IMR-90 (cell line): ENCODE results near the gene IGFBP7. TPM values are rescaled to one million over a fixed set of nuclear protein-coding genes. Genes with fewer than 3 reads are reported as not detected.

Experiments used
- ATAC-seq: fragments of 200-7000 bp; cut with Tn5 transposase; 2 replicates; pipeline ENCODE4 v1.9.1; 2020; ENCODE audit warnings: low read depth, mild to moderate bottlenecking, moderate library complexity
- BruUV-seq: library from RNA; stranded (reverse); fragments of 400-500 nt; replicated peaks from 2 replicates; lab custom pipeline; 2021; lab: Mats Ljungman, UMichigan
- CTCF ChIA-PET: fragments of 300-600 bp; formaldehyde crosslinking; extraction: SDS; loops from one replicate; lab custom pipeline; 2021; ENCODE audit warnings: antibody characterized with exemption; lab: Yijun Ruan, JAX
- POLR2A ChIA-PET: fragments of 300-600 bp; sonication (Branson Sonifier 250); formaldehyde crosslinking; loops from one replicate; lab custom pipeline; 2022; ENCODE audit warnings: antibody characterized with exemption; ENCODE audit not compliant: unreplicated experiment; lab: Charles Lee
- DNase-seq: peaks from one replicate; pipeline ENCODE4 v3.0.0; 2013
- H2AFZ ChIP-seq: replicated peaks from 2 replicates; pipeline ENCODE3; 2013; ENCODE audit warnings: low read length, mild to moderate bottlenecking; ENCODE audit not compliant: poor library complexity
- H2AK5ac ChIP-seq: 2 replicates; pipeline ENCODE4 v1.6.1; 2013; ENCODE audit warnings: low read depth, low read length, inconsistent platforms
- H2AK9ac ChIP-seq: replicated peaks from 2 replicates; pipeline ENCODE3; 2013; ENCODE audit warnings: mild to moderate bottlenecking, low read depth, low read length, moderate library complexity; ENCODE audit not compliant: poor library complexity
- H2BK120ac ChIP-seq: 2 replicates; pipeline ENCODE4 v1.6.1; 2013; ENCODE audit warnings: low read depth, low read length, inconsistent platforms
- H2BK15ac ChIP-seq: 3 replicates; pipeline ENCODE4 v1.6.1; 2013; ENCODE audit warnings: low read depth, low read length, inconsistent platforms
- H2BK20ac ChIP-seq: 2 replicates; pipeline ENCODE4 v1.6.1; 2013; ENCODE audit warnings: low read depth, mild to moderate bottlenecking, inconsistent platforms, low read length, moderate library complexity
- H2BK5ac ChIP-seq: 2 replicates; pipeline ENCODE4 v1.6.1; 2013; ENCODE audit warnings: mild to moderate bottlenecking, low read depth, low read length, inconsistent platforms; ENCODE audit not compliant: poor library complexity, severe bottlenecking
- H3K14ac ChIP-seq: replicated peaks from 2 replicates; pipeline ENCODE4 v1.6.1; 2013; ENCODE audit warnings: low read depth, low read length, inconsistent platforms
- H3K18ac ChIP-seq: 2 replicates; pipeline ENCODE4 v1.6.1; 2013; ENCODE audit warnings: low read depth, low read length, control low read depth
- H3K23ac ChIP-seq: 2 replicates; pipeline ENCODE4 v1.6.1; 2013; ENCODE audit warnings: low read depth, low read length, inconsistent platforms
- H3K27ac ChIP-seq: 2 replicates; pipeline ENCODE4 v1.5.1; 2013; ENCODE audit warnings: mild to moderate bottlenecking, control low read depth, low read length; ENCODE audit not compliant: insufficient read depth
- H3K27me3 ChIP-seq: 2 replicates; pipeline ENCODE4 v1.6.1; 2013; ENCODE audit warnings: low read length; ENCODE audit not compliant: control insufficient read depth, insufficient read depth
- H3K36me3 ChIP-seq: 2 replicates; pipeline ENCODE4 v1.6.1; 2013; ENCODE audit warnings: low read length, mixed read lengths; ENCODE audit not compliant: control insufficient read depth, insufficient read depth
- H3K4ac ChIP-seq: 2 replicates; pipeline ENCODE4 v1.6.1; 2013; ENCODE audit warnings: low read depth, low read length, inconsistent platforms
- H3K4me1 ChIP-seq: 2 replicates; pipeline ENCODE4 v1.6.1; 2013; ENCODE audit warnings: low read length, mixed read lengths; ENCODE audit not compliant: control insufficient read depth, insufficient read depth
- H3K4me2 ChIP-seq: 2 replicates; pipeline ENCODE4 v1.6.1; 2013; ENCODE audit warnings: low read depth, mild to moderate bottlenecking, control low read depth, low read length, moderate library complexity
- H3K4me3 ChIP-seq: 2 replicates; pipeline ENCODE4 v1.5.1; 2013; ENCODE audit warnings: low read depth, mild to moderate bottlenecking, control low read depth, low read length, moderate library complexity; ENCODE audit not compliant: insufficient read depth
- H3K56ac ChIP-seq: 2 replicates; pipeline ENCODE4 v1.6.1; 2013; ENCODE audit warnings: low read length, inconsistent platforms; ENCODE audit not compliant: insufficient read depth; ENCODE audit errors: extremely low read depth
- H3K79me1 ChIP-seq, 2 experiments: 2 replicates each; pipeline ENCODE4 v1.6.1; 2013; ENCODE audit warnings: low read length in 2 of 2, inconsistent platforms in 1 of 2, low read depth in 1 of 2
- H3K9ac ChIP-seq: 2 replicates; pipeline ENCODE4 v1.6.1; 2013; ENCODE audit warnings: low read depth, low read length, control low read depth
- H3K9me1 ChIP-seq: 2 replicates; pipeline ENCODE4 v1.6.1; 2013; ENCODE audit warnings: low read length, inconsistent platforms; ENCODE audit not compliant: insufficient read depth
- H3K9me3 ChIP-seq: 2 replicates; pipeline ENCODE4 v1.6.1; 2013; ENCODE audit warnings: low read length; ENCODE audit not compliant: control insufficient read depth, insufficient read depth
- H4K20me1 ChIP-seq: 2 replicates; pipeline ENCODE4 v1.6.1; 2013; ENCODE audit warnings: low read length, inconsistent platforms; ENCODE audit not compliant: insufficient read depth
- H4K5ac ChIP-seq: 2 replicates; pipeline ENCODE4 v1.6.1; 2013; ENCODE audit warnings: mild to moderate bottlenecking, low read depth, low read length, control low read depth
- H4K8ac ChIP-seq, 2 experiments: 2 replicates each; pipeline ENCODE4 v1.6.1; 2013; ENCODE audit warnings: low read depth in 2 of 2, low read length in 2 of 2, control low read depth in 1 of 2, inconsistent platforms in 1 of 2
- H4K91ac ChIP-seq: 2 replicates; pipeline ENCODE4 v1.6.1; 2013; ENCODE audit warnings: low read depth, low read length, inconsistent platforms; ENCODE audit not compliant: insufficient read depth
- BHLHE40 ChIP-seq: fragments of 150-350 bp; IDR thresholded peaks from 2 replicates; pipeline ENCODE4 v1.6.1; 2016; ENCODE audit warnings: mild to moderate bottlenecking, low read depth, low read length
- CEBPB ChIP-seq: IDR thresholded peaks from 2 replicates; pipeline ENCODE4 v1.6.1; 2012; ENCODE audit warnings: low read depth, low read length, improper control_type of control experiment
- CHD1 ChIP-seq: IDR thresholded peaks from 2 replicates; pipeline ENCODE4 v1.6.1; 2012; ENCODE audit warnings: low read depth, low read length, improper control_type of control experiment
- FOS ChIP-seq: fragments of 150-350 bp; IDR thresholded peaks from 2 replicates; pipeline ENCODE4 v1.6.1; 2016; ENCODE audit warnings: low read depth, low read length
- MAFK ChIP-seq: IDR thresholded peaks from 2 replicates; pipeline ENCODE4 v1.6.1; 2012; ENCODE audit warnings: low read depth, low read length, improper control_type of control experiment
- MAZ ChIP-seq: IDR thresholded peaks from 2 replicates; pipeline ENCODE4 v1.6.1; 2012; ENCODE audit warnings: low read depth, mild to moderate bottlenecking, low read length, improper control_type of control experiment, moderate library complexity, borderline replicate concordance
- MXI1 ChIP-seq: IDR thresholded peaks from 2 replicates; pipeline ENCODE4 v1.6.1; 2012; ENCODE audit warnings: low read depth, mild to moderate bottlenecking, low read length, moderate library complexity, borderline replicate concordance
- NFE2L2 ChIP-seq: fragments of 150-350 bp; IDR thresholded peaks from 2 replicates; pipeline ENCODE4 v1.6.1; 2016; ENCODE audit warnings: low read depth, mild to moderate bottlenecking, low read length
- POLR2A ChIP-seq: IDR thresholded peaks from 2 replicates; pipeline ENCODE4 v1.6.1; 2012; ENCODE audit warnings: mild to moderate bottlenecking, low read depth, low read length
- RAD21 ChIP-seq: IDR thresholded peaks from 2 replicates; pipeline ENCODE4 v1.6.1; 2012; ENCODE audit warnings: low read length, improper control_type of control experiment
- RCOR1 ChIP-seq: IDR thresholded peaks from 2 replicates; pipeline ENCODE4 v1.6.1; 2012; ENCODE audit warnings: mild to moderate bottlenecking, low read length, improper control_type of control experiment; ENCODE audit not compliant: insufficient replicate concordance
- RFX5 ChIP-seq: IDR thresholded peaks from 2 replicates; pipeline ENCODE4 v1.8.0; 2012; ENCODE audit warnings: low read depth, mild to moderate bottlenecking, low read length, moderate library complexity
- SMC3 ChIP-seq: fragments of 150-350 bp; IDR thresholded peaks from 2 replicates; pipeline ENCODE4 v1.6.1; 2016; ENCODE audit warnings: low read depth, mild to moderate bottlenecking, antibody characterized with exemption, low read length, moderate library complexity
- WGBS, 2 experiments: methylation state at CpG; one replicate each; pipeline versions ENCODE4 v1.1.5 to v1.1.7; 2013; ENCODE audit warnings: missing lambda C conversion rate in 2 of 2; ENCODE audit not compliant: insufficient read length in 1 of 2; ENCODE audit errors: extremely low coverage in 2 of 2; 5-methylcytosine and 5-hydroxymethylcytosine counted together
- dilution Hi-C: fragments of 300-500 bp; cut with HindIII; formaldehyde crosslinking; loops from one replicate; pipeline ENCODE4 v1.14.3; 2018; ENCODE audit warnings: low sequenced_read_pairs; ENCODE audit not compliant: unreplicated experiment
- in situ Hi-C: fragments of 300-500 bp; cut with MboI; formaldehyde crosslinking; loops from 3 replicates; pipeline ENCODE4 v1.14.3; 2019; ENCODE audit warnings: low sequenced_read_pairs, inconsistent platforms, mixed read lengths
- intact Hi-C: fragments of 100-400 bp; cut with micrococcal nuclease; formaldehyde crosslinking; loops from 2 replicates; pipeline ENCODE4 v1.10.0; 2022
- polyA plus RNA-seq, 3 experiments: library from polyadenylated mRNA; depleted of rRNA; stranded (reverse); fragments of >200 nt; gene quantifications; 2 replicates each; pipeline ENCODE4 v1.2.3, GENCODE V29; 2012; ENCODE audit warnings: low replicate concordance in 1 of 3
- total RNA-seq: library from RNA; depleted of rRNA; stranded (reverse); fragments of >200 nt; gene quantifications from 2 replicates; pipeline ENCODE4 v1.2.3, GENCODE V29; 2012
- TF ChIP-seq, protein P1 (sequence below): conservative IDR thresholded peaks from 2 replicates; pipeline ENCODE4 v1.5.1; 2012; ENCODE audit warnings: mild to moderate bottlenecking, low read depth, low read length, improper control_type of control experiment
- TF ChIP-seq, protein P2 (sequence below): fragments of 150-350 bp; IDR thresholded peaks from 2 replicates; pipeline ENCODE4 v1.6.1; 2016; ENCODE audit warnings: low read depth, mild to moderate bottlenecking, low read length, moderate library complexity, borderline replicate concordance
- TF ChIP-seq, protein P3 (sequence below): fragments of 150-350 bp; IDR thresholded peaks from 2 replicates; pipeline ENCODE4 v1.6.1; 2017; ENCODE audit warnings: mild to moderate bottlenecking, antibody characterized with exemption, low read length, low read depth

The IGFBP7 gene
- total and polyA plus RNA-seq, 2 of the 4 experiments (the other 2 are of a cell fraction), result 33.2 to 267 TPM

DNA sequence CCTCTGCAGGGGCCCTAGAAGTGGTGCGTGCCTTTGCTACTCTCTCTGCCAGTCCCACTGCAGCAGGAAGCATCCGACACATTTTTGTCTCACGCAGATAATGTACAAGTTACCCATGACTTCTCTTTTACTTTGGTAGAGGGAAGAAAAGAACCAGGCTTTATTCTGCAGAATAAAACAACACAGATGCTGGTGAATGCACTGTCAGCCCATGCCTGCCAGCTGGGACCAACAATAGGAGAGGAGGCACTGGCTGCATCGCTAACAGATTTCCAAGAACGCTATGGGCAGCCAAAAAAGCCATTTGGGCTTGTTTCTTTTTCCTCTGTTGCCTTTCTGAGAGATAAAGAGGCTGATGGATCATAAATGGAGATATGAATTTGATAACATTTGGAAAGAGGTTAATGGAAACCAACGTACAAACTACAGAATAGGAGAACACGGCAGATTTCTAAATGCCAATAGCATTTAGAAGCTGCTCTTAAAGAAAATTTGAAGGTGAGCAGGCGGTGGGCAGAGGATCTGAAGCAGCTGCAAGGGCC is 47.5 kb upstream of the IGFBP7 start:
- TF ChIP-seq MAFK (no peak), BHLHE40 (no peak), FOS (no peak), CHD1 (no peak), CEBPB (no peak), NFE2L2 (no peak), MAZ (no peak), RCOR1 (no peak), SMC3 (no peak), RAD21 (no peak), MXI1 (no peak), POLR2A (no peak), RFX5 (no peak)
- TF ChIP-seq, protein P1, sequence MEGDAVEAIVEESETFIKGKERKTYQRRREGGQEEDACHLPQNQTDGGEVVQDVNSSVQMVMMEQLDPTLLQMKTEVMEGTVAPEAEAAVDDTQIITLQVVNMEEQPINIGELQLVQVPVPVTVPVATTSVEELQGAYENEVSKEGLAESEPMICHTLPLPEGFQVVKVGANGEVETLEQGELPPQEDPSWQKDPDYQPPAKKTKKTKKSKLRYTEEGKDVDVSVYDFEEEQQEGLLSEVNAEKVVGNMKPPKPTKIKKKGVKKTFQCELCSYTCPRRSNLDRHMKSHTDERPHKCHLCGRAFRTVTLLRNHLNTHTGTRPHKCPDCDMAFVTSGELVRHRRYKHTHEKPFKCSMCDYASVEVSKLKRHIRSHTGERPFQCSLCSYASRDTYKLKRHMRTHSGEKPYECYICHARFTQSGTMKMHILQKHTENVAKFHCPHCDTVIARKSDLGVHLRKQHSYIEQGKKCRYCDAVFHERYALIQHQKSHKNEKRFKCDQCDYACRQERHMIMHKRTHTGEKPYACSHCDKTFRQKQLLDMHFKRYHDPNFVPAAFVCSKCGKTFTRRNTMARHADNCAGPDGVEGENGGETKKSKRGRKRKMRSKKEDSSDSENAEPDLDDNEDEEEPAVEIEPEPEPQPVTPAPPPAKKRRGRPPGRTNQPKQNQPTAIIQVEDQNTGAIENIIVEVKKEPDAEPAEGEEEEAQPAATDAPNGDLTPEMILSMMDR, result no peak
- TF ChIP-seq, protein P2, sequence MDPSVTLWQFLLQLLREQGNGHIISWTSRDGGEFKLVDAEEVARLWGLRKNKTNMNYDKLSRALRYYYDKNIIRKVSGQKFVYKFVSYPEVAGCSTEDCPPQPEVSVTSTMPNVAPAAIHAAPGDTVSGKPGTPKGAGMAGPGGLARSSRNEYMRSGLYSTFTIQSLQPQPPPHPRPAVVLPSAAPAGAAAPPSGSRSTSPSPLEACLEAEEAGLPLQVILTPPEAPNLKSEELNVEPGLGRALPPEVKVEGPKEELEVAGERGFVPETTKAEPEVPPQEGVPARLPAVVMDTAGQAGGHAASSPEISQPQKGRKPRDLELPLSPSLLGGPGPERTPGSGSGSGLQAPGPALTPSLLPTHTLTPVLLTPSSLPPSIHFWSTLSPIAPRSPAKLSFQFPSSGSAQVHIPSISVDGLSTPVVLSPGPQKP, result no peak
- TF ChIP-seq, protein P3, sequence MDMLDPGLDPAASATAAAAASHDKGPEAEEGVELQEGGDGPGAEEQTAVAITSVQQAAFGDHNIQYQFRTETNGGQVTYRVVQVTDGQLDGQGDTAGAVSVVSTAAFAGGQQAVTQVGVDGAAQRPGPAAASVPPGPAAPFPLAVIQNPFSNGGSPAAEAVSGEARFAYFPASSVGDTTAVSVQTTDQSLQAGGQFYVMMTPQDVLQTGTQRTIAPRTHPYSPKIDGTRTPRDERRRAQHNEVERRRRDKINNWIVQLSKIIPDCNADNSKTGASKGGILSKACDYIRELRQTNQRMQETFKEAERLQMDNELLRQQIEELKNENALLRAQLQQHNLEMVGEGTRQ, result no peak
- WGBS, 2 experiments, result 80% methylated on average over 2 of the region's 8 CpGs; no CpG with 5 or more reads in 1 of the 2 experiments
- Histone ChIP-seq H3K4ac (no peak overlapping the region), H3K56ac (no peak overlapping the region), H3K23ac (no peak overlapping the region), H4K5ac (no peak overlapping the region), H3K9me3 (no peaks in the 10 kb centered on the region), H3K4me1 (peaks cover 3% of the 10 kb centered on the region; the same call in 1 of the 2 replicates), H3K27ac (no peak overlapping the region), H2AK5ac (no peak overlapping the region), H4K8ac (no peak overlapping the region), H2AK9ac (no peak overlapping the region), H3K9me1 (peaks cover 3% of the 10 kb centered on the region), H2AFZ (no peak overlapping the region), H2BK20ac (no peak overlapping the region), H3K4me2 (no peak overlapping the region), H2BK15ac (no peak overlapping the region), H3K36me3 (no peaks in the 10 kb centered on the region), H4K20me1 (no peaks in the 10 kb centered on the region), H3K9ac (no peak overlapping the region), H3K18ac (no peak overlapping the region), H3K27me3 (no peaks in the 10 kb centered on the region; the same call in 1 of the 2 replicates), H3K4me3 (no peak overlapping the region), H4K91ac (no peak overlapping the region), H3K14ac (no peak overlapping the region), H2BK5ac (no peak overlapping the region), H3K79me1 (no peaks in the 10 kb centered on the region), H2BK120ac (no peak overlapping the region)
- intact Hi-C loops (no loop called here), dilution Hi-C loops (no loop called here), in situ Hi-C loops (no loop called here)
- ChIA-PET POLR2A (no interaction called here), CTCF (no interaction called here)
- no peak for ATAC-seq
- no TSS peak for BruUV-seq
- no peak for DNase-seq
